Stimulated activated naive B cell treated with anti-CD40 and anti-IgM and Interleukin-4, amounts not matched to agents 10 μg/mL and 1 μg/mL and 100 μg/mL, for 72 hours (primary cell): ENCODE results near the gene SETD9.

Source experiments
- ATAC-seq, 2 donors: fragments of 150-1000 bp; cut with Tn5 transposase; replicated peaks; 2 replicates each; pipeline ENCODE4 v1.10.0; 2021; ENCODE audit warnings: moderate library complexity in 1 of 2
- DNase-seq: peaks from one replicate; pipeline ENCODE4 v3.0.0; 2021
- H3K27ac Mint-ChIP-seq: one replicate; pipeline ENCODE4 v1.8.0; 2022; ENCODE audit warnings: mild to moderate bottlenecking, mixed read lengths
- H3K27me3 Mint-ChIP-seq, 2 donors: one replicate each; pipeline ENCODE4 v1.8.0; 2022; ENCODE audit warnings: mixed read lengths in 2 of 2
- H3K36me3 Mint-ChIP-seq, 2 donors: one replicate each; pipeline ENCODE4 v1.8.0; 2022; ENCODE audit warnings: mixed read lengths in 2 of 2, mild to moderate bottlenecking in 1 of 2
- H3K4me1 Mint-ChIP-seq, 2 donors: one replicate each; pipeline ENCODE4 v1.8.0; 2022; ENCODE audit warnings: mixed read lengths in 2 of 2, mild to moderate bottlenecking in 1 of 2
- H3K4me3 Mint-ChIP-seq, 2 donors: one replicate each; pipeline ENCODE4 v1.8.0; 2022; ENCODE audit warnings: mild to moderate bottlenecking in 2 of 2, mixed read lengths in 2 of 2, moderate library complexity in 1 of 2
- H3K9me3 Mint-ChIP-seq, 2 donors: one replicate each; pipeline ENCODE4 v1.8.0; 2022; ENCODE audit warnings: mixed read lengths in 2 of 2, mild to moderate bottlenecking in 1 of 2

The SETD9 gene

GRCh38 chr5:56951946-56952691 is 42.7 kb downstream of the SETD9 start, which contains the start of gene MIER3:
TSS of gene MIER3 (minus strand) at chr5:56952123. CDS start at chr5:56952102, 21 bp downstream.
- H3K4me3 Mint-ChIP-seq: peak within 1 kb of the TSS; percentile 95 to 99
- H3K4me1 Mint-ChIP-seq: peaks cover 18 to 35% of the 10 kb centered on the region in 2 donors
- peaks cover 5 to 10% of the 10 kb centered on the region in 2 donors for H3K27me3 Mint-ChIP-seq
- peaks cover 3 to 6% of the 10 kb centered on the region in 2 donors for H3K36me3 Mint-ChIP-seq
- DNase-seq (peak; percentile 70), ATAC-seq (peak; percentile 91 to 96)
- peak within 1 kb of the TSS; percentile 91 for H3K27ac Mint-ChIP-seq
- H3K9me3 Mint-ChIP-seq: no peaks in the 10 kb centered on the region

- no peaks in the 10 kb centered on the region for H3K36me3 Mint-ChIP-seq
- DNase-seq: no peak
- H3K27ac Mint-ChIP-seq: no peak overlapping the region
- no peaks in the 10 kb centered on the region for H3K9me3 Mint-ChIP-seq
- peaks cover 15 to 16% of the 10 kb centered on the region in 2 donors for H3K27me3 Mint-ChIP-seq
- H3K4me3 Mint-ChIP-seq: no peak overlapping the region
- no peak for ATAC-seq
- H3K4me1 Mint-ChIP-seq: peaks cover 18 to 28% of the 10 kb centered on the region in 2 donors
Measured at GRCh38 chr5:56954262-56954661, 44.9 kb downstream of the SETD9 start.

- Mint-ChIP-seq H3K4me1 (peaks cover 0 to 2% of the 10 kb centered on the region in 2 donors), H3K27ac (no peak overlapping the region), H3K9me3 (peaks cover 0 to 2% of the 10 kb centered on the region in 2 donors), H3K4me3 (no peak overlapping the region), H3K27me3 (peaks cover 33 to 44% of the 10 kb centered on the region in 2 donors), H3K36me3 (no peaks in the 10 kb centered on the region)
- ATAC-seq: no peak
- no peak for DNase-seq
Measured at GRCh38 chr5:56958595-56958994, 49.2 kb downstream of the SETD9 start.

- peaks cover 0 to 2% of the 10 kb centered on the region in 2 donors for H3K9me3 Mint-ChIP-seq
- DNase-seq (no peak), ATAC-seq (no peak)
- H3K27me3 Mint-ChIP-seq: peaks cover 33 to 44% of the 10 kb centered on the region in 2 donors
- H3K4me1 Mint-ChIP-seq: peaks cover 0 to 2% of the 10 kb centered on the region in 2 donors
- H3K36me3 Mint-ChIP-seq: no peaks in the 10 kb centered on the region
- H3K27ac Mint-ChIP-seq: no peak overlapping the region
- H3K4me3 Mint-ChIP-seq: no peak overlapping the region
Measured at GRCh38 chr5:56959326-56959725, 49.9 kb downstream of the SETD9 start.

GRCh38 chr5:56961746-56962145 is 52.4 kb downstream of the SETD9 start:
- peaks cover 0 to 2% of the 10 kb centered on the region in 2 donors for H3K4me1 Mint-ChIP-seq
- H3K27me3 Mint-ChIP-seq: peaks cover 39 to 46% of the 10 kb centered on the region in 2 donors
- no peak overlapping the region for H3K27ac Mint-ChIP-seq
- ATAC-seq (no peak), DNase-seq (no peak)
- no peaks in the 10 kb centered on the region for H3K36me3 Mint-ChIP-seq
- no peak overlapping the region for H3K4me3 Mint-ChIP-seq
- H3K9me3 Mint-ChIP-seq: peaks cover 0 to 2% of the 10 kb centered on the region in 2 donors

GRCh38 chr5:56962286-56962685 is 52.9 kb downstream of the SETD9 start:
- Mint-ChIP-seq H3K9me3 (peaks cover 0 to 2% of the 10 kb centered on the region in 2 donors), H3K4me1 (peaks cover 0 to 2% of the 10 kb centered on the region in 2 donors), H3K27me3 (peaks cover 39 to 46% of the 10 kb centered on the region in 2 donors), H3K4me3 (no peak overlapping the region), H3K36me3 (no peaks in the 10 kb centered on the region), H3K27ac (no peak overlapping the region)
- no peak for ATAC-seq
- no peak for DNase-seq

- Mint-ChIP-seq H3K9me3 (peaks cover 0 to 2% of the 10 kb centered on the region in 2 donors), H3K27me3 (peaks cover 33 to 40% of the 10 kb centered on the region in 2 donors), H3K36me3 (no peaks in the 10 kb centered on the region), H3K27ac (no peak overlapping the region), H3K4me3 (no peak overlapping the region), H3K4me1 (peaks cover 0 to 2% of the 10 kb centered on the region in 2 donors)
- ATAC-seq: no peak
- DNase-seq: no peak
Measured at GRCh38 chr5:56963246-56963645, 53.9 kb downstream of the SETD9 start.

- no peak overlapping the region for H3K4me3 Mint-ChIP-seq
- no peak for ATAC-seq
- H3K36me3 Mint-ChIP-seq: no peaks in the 10 kb centered on the region
- DNase-seq: no peak
- H3K9me3 Mint-ChIP-seq: peaks cover 0 to 2% of the 10 kb centered on the region in 2 donors
- H3K27ac Mint-ChIP-seq: no peak overlapping the region
- H3K4me1 Mint-ChIP-seq: peaks cover 0 to 2% of the 10 kb centered on the region in 2 donors
- peaks cover 30 to 40% of the 10 kb centered on the region in 2 donors for H3K27me3 Mint-ChIP-seq
Measured at GRCh38 chr5:56964173-56964572, 54.8 kb downstream of the SETD9 start.
